ENCODE results near the gene ZHX3. TPM values are rescaled to one million over a fixed set of nuclear protein-coding genes. Genes with fewer than 3 reads are reported as not detected.

The ZHX3 gene
- total and polyA plus RNA-seq, 2 donors (not counting 1 experiment from before 2014, with no cell fraction given), result 4.3 to 22.2 TPM

DNA sequence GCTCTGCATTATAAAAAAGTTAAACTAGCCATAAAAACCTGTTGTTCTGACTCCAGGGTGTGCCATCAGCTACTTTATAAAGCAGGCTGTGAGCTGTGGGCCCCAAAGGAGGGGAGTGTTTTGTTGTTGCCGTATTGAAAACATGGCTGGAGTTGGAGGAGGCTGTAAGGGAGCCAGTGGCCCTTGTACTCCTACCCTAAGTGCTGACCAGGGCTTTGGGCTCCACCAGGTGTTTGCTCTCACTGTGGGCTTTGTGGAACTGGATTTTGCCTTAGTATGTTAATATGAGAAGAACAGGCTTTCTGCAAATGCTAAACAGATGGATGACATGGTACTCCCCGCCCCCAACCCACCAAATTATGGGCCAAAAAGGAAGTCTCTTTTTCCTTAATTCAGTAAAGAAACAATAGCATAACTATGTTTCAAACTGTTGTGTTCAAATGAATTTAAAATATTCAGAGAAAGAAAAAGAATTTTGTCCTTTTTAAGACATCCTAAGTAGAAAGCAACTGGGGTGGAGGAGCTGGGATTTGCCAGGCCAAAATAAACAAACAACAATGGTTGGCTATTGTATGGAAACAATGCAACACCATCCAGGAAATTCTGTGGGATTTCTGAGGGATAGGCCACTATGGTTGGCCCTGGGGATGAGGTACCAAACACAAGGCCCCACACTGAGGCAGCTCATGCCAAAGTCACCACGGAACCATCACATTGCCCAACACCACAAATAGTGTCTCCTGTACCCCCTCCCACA lies 116.9 kb downstream of the ZHX3 start:
- no peaks in the 10 kb centered on the region for H3K27me3 ChIP-seq (replicated peaks in 1 of 4; ENCODE audit: control extremely low read depth in 1 of 4, control insufficient read depth in 3 of 4, insufficient read depth in 4 of 4, low read length in 3 of 4)
- H3K4me1 Mint-ChIP-seq, result no peaks in the 10 kb centered on the region
- no peaks in the 10 kb centered on the region for H3K79me2 ChIP-seq (ENCODE audit: control insufficient read depth, insufficient read depth, low read length)
- no peak for TF ChIP-seq EZH2 (IDR thresholded peaks at IDR 0.05; ENCODE audit: borderline replicate concordance, insufficient read depth, low read depth, low read length, poor library complexity, severe bottlenecking)
- TF ChIP-seq, protein P1, sequence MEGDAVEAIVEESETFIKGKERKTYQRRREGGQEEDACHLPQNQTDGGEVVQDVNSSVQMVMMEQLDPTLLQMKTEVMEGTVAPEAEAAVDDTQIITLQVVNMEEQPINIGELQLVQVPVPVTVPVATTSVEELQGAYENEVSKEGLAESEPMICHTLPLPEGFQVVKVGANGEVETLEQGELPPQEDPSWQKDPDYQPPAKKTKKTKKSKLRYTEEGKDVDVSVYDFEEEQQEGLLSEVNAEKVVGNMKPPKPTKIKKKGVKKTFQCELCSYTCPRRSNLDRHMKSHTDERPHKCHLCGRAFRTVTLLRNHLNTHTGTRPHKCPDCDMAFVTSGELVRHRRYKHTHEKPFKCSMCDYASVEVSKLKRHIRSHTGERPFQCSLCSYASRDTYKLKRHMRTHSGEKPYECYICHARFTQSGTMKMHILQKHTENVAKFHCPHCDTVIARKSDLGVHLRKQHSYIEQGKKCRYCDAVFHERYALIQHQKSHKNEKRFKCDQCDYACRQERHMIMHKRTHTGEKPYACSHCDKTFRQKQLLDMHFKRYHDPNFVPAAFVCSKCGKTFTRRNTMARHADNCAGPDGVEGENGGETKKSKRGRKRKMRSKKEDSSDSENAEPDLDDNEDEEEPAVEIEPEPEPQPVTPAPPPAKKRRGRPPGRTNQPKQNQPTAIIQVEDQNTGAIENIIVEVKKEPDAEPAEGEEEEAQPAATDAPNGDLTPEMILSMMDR (IDR thresholded peaks at IDR 0.05), result no peak
- H3K4me2 ChIP-seq (replicated peaks; ENCODE audit: low read depth, low read length, poor library complexity, severe bottlenecking), result no peak overlapping the region
- H3K36me3 ChIP-seq (replicated peaks in 1 of 2; ENCODE audit: control extremely low read depth in 1 of 2, control insufficient read depth in 1 of 2, extremely low read depth in 1 of 2, insufficient read depth in 2 of 2, low read length in 1 of 2), result peaks cover 0 to 10% of the 10 kb centered on the region in 2 experiments
- ChIA-PET POLR2A (no interaction called here), CTCF (interaction anchor here (0.6 to 1.7 kb wide), 3 partner anchors 11 to 28 kb away, joined by 3 to 4 read pairs (median 4); no protein-coding TSS in a partner anchor)
- H3K4me3 ChIP-seq (ENCODE audit: control extremely low read depth in 1 of 5, extremely low read depth in 1 of 5, insufficient read depth in 1 of 5, low read depth in 2 of 5, low read length in 4 of 5), result no peak overlapping the region
- H3K27me3 Mint-ChIP-seq, result no peaks in the 10 kb centered on the region
- H4K20me1 ChIP-seq (ENCODE audit: control insufficient read depth, insufficient read depth, low read length, poor library complexity, severe bottlenecking), result no peaks in the 10 kb centered on the region
- H3K9me3 Mint-ChIP-seq (ENCODE audit: insufficient read depth), result peaks cover 3% of the 10 kb centered on the region
- ATAC-seq (ENCODE audit: low read depth), result no peak
- H2AFZ ChIP-seq (ENCODE audit: insufficient read depth, low read depth, low read length, poor library complexity, severe bottlenecking), result no peak overlapping the region
- H3K4me1 ChIP-seq (ENCODE audit: control insufficient read depth in 2 of 2, insufficient read depth in 2 of 2, low read length in 2 of 2), result no peaks in the 10 kb centered on the region
- no peak overlapping the region for H3K9ac ChIP-seq (ENCODE audit: low read length)
- 82% methylated on average over 2 of the region's 3 CpGs for WGBS (ENCODE audit: insufficient coverage)
- peaks cover 0 to 17% (median 12%) of the 10 kb centered on the region in 3 donors for H3K9me3 ChIP-seq (ENCODE audit: control extremely low read depth in 1 of 3, control insufficient read depth in 2 of 3, insufficient read depth in 1 of 3, low read length in 2 of 3)
- intact Hi-C loops (cut with micrococcal nuclease), result no loop called here
- DNase-seq, result no peak
- no peak overlapping the region for H3K4me3 Mint-ChIP-seq
- no peak overlapping the region for H3K27ac Mint-ChIP-seq
- no peak overlapping the region for H3K27ac ChIP-seq (ENCODE audit: low read length in 2 of 2)

DNA sequence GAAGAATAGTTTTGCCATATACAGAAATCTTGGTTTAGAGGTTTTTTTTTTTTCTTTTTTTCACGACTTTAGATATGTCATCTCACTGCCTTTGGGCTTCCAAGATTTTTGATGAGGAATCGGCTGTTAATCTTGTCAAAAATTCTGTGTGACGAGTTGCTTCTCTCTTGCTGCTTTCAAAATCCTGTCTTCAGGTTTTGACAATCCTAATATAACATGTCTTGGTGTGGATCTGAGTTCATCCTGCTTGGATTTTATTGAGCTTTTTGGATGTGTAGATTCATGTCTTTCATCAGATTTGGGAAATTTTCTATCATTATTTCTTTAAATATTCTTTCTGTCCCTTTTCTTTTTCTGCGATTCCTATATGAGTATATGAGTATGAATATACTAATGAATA lies 119.1 kb downstream of the ZHX3 start:
- ATAC-seq (ENCODE audit: low read depth) (no peak), DNase-seq (no peak)
- Histone ChIP-seq H3K9ac (ENCODE audit: low read length) (no peak overlapping the region), H3K4me3 (ENCODE audit: control extremely low read depth in 1 of 5, extremely low read depth in 1 of 5, insufficient read depth in 1 of 5, low read depth in 2 of 5, low read length in 4 of 5) (no peak overlapping the region), H3K4me2 (replicated peaks; ENCODE audit: low read depth, low read length, poor library complexity, severe bottlenecking) (no peak overlapping the region), H3K27ac (ENCODE audit: low read length in 2 of 2) (no peak overlapping the region), H2AFZ (ENCODE audit: insufficient read depth, low read depth, low read length, poor library complexity, severe bottlenecking) (no peak overlapping the region), H3K9me3 (ENCODE audit: control extremely low read depth in 1 of 3, control insufficient read depth in 2 of 3, insufficient read depth in 1 of 3, low read length in 2 of 3) (peaks cover 1 to 17% (median 12%) of the 10 kb centered on the region in 3 donors), H3K27me3 (replicated peaks in 1 of 4; ENCODE audit: control extremely low read depth in 1 of 4, control insufficient read depth in 3 of 4, insufficient read depth in 4 of 4, low read length in 3 of 4) (no peaks in the 10 kb centered on the region), H3K36me3 (replicated peaks in 1 of 2; ENCODE audit: control extremely low read depth in 1 of 2, control insufficient read depth in 1 of 2, extremely low read depth in 1 of 2, insufficient read depth in 2 of 2, low read length in 1 of 2) (peaks cover 0 to 4% of the 10 kb centered on the region in 2 experiments), H4K20me1 (ENCODE audit: control insufficient read depth, insufficient read depth, low read length, poor library complexity, severe bottlenecking) (no peaks in the 10 kb centered on the region), H3K79me2 (ENCODE audit: control insufficient read depth, insufficient read depth, low read length) (no peaks in the 10 kb centered on the region), H3K4me1 (ENCODE audit: control insufficient read depth in 2 of 2, insufficient read depth in 2 of 2, low read length in 2 of 2) (no peaks in the 10 kb centered on the region)
- H3K4me1 Mint-ChIP-seq, result no peaks in the 10 kb centered on the region
- CTCF ChIA-PET, result interaction anchor here (0.7 to 2.1 kb wide), 2 partner anchors 25 to 236 kb away, joined by 3 to 7 read pairs; no protein-coding TSS in a partner anchor
- peaks cover 3% of the 10 kb centered on the region for H3K9me3 Mint-ChIP-seq (ENCODE audit: insufficient read depth)
- no peak overlapping the region for H3K27ac Mint-ChIP-seq
- no peak overlapping the region for H3K4me3 Mint-ChIP-seq
- POLR2A ChIA-PET, result no interaction called here
- no CpG with 5 or more reads among the region's 4 CpGs for WGBS (ENCODE audit: insufficient coverage)
- TF ChIP-seq, protein P1 (IDR thresholded peaks at IDR 0.05), result no peak
- TF ChIP-seq EZH2 (IDR thresholded peaks at IDR 0.05; ENCODE audit: borderline replicate concordance, insufficient read depth, low read depth, low read length, poor library complexity, severe bottlenecking), result no peak
- no peaks in the 10 kb centered on the region for H3K27me3 Mint-ChIP-seq
- intact Hi-C loops (cut with micrococcal nuclease), result no loop called here

All from B cell (primary cell).